ENCODE measurements around the gene STUB1.
A peak's percentile ranks its signal among the peaks of the same experiment; 100 is the strongest.

The STUB1 gene

DNA sequence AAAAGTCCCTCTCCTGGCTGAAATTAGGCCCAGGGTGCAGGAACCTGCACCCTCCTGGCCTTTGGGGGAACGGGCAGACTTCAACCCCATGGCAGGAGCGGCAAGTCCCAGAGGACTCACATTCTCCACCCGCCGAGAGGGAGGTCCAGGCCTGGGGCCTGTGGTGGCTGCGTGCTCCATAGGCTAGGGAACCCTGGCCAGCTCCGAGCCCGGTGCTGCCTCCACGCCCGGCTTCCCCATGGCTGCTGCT is 45.9 kb downstream of the STUB1 start:
- H3K4me3 ChIP-seq (ENCODE audit: low read depth, low read length): no peak overlapping the region
- TF ChIP-seq, protein P1, sequence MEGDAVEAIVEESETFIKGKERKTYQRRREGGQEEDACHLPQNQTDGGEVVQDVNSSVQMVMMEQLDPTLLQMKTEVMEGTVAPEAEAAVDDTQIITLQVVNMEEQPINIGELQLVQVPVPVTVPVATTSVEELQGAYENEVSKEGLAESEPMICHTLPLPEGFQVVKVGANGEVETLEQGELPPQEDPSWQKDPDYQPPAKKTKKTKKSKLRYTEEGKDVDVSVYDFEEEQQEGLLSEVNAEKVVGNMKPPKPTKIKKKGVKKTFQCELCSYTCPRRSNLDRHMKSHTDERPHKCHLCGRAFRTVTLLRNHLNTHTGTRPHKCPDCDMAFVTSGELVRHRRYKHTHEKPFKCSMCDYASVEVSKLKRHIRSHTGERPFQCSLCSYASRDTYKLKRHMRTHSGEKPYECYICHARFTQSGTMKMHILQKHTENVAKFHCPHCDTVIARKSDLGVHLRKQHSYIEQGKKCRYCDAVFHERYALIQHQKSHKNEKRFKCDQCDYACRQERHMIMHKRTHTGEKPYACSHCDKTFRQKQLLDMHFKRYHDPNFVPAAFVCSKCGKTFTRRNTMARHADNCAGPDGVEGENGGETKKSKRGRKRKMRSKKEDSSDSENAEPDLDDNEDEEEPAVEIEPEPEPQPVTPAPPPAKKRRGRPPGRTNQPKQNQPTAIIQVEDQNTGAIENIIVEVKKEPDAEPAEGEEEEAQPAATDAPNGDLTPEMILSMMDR (conservative IDR thresholded peaks at IDR 0.05; ENCODE audit: low read depth, low read length): no peak
- no peak for DNase-seq (ENCODE audit: low read depth)

DNA sequence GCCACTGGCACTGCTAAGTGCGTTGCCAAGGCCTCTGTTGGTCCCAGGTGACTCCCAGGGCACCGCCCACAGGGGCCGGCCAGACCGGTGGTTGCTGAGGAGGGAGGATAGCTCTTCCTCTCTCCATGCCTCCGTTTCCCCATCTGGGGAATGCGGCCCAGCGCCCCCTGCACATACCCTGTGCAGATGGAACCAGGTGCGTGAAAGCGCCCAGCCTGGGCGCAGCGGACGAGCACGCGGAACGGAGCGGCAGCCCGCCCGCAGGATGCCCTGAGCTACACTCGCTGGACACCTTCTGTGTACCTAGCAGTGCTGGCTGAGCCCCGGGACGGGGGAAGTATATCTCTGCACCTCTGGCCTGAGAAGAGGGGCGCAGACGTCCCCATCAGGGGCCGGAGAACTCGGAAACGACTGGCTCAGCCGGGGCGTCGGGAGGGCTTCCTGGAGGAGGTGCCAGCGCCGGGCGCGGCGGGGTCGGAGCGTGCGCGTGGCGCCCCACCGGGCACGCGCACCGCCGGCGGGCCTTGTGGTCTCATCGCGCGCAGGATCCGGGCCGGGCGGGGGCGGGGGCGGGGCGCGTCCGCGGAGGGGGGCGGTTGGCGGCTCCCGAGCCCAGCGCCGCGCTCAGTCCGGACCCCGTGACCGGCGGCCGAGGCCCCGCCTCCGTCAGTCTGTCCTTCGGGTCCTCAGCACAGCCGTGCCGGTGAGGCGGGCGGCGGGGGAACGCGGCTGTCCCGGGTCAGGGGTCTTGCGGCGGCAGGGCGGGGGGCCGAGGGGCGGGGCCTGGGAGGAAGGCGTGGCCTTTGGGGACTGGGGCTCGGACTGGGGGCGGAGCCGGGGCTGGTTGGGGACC is 46.5 kb downstream of the STUB1 start, which contains the start of the genes CCDC78 and HAGHL:
TSS of gene CCDC78 (minus strand) at position 6 of the 853 bp plus-strand sequence. CDS start 76 bp downstream, outside the sequence.
TSS of gene HAGHL (plus strand) at position 669 of the 853 bp plus-strand sequence. CDS start 404 bp downstream, outside the sequence.
- peak within 1 kb of the TSS; percentile 68 for H3K4me3 ChIP-seq (ENCODE audit: low read depth, low read length)
- peak; percentile 64 for DNase-seq (ENCODE audit: low read depth)
- TF ChIP-seq, protein P1 (conservative IDR thresholded peaks at IDR 0.05; ENCODE audit: low read depth, low read length): no peak

DNA sequence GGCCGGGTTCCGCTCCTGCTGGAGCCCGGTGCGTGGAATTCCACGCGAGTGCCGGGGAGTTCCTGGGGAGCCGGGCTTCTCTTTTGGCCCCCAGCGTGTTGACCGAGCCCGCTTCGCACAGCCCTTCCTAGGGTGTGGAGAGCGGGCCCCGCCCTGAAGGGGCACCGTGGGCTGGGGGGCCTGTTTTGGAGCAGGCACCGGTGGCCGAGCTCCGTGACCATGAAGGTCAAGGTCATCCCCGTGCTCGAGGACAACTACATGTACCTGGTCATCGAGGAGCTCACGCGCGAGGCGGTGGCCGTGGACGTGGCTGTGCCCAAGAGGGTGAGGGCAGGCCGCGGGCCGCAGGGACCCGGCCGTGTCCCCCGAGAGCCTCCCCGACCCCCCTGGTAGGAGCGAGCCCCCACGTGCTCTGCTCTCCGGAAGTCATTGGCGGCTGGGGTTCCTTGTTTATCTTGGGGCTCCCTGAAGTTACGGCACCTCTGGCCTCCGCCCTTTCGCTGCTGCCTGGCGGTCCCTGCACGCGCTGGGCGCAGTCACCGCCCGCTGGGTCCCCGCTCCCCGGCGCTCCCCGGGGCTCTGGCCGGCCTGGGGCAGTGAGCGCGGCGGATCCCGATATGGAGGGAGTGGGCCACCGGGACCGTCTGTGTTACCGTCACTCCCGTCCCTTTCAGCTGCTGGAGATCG is 47.2 kb downstream of the STUB1 start:
- TF ChIP-seq, protein P1 (conservative IDR thresholded peaks at IDR 0.05; ENCODE audit: low read depth, low read length): no peak
- H3K4me3 ChIP-seq (ENCODE audit: low read depth, low read length): peak overlapping the region; percentile 68
- DNase-seq (ENCODE audit: low read depth): no peak

DNA sequence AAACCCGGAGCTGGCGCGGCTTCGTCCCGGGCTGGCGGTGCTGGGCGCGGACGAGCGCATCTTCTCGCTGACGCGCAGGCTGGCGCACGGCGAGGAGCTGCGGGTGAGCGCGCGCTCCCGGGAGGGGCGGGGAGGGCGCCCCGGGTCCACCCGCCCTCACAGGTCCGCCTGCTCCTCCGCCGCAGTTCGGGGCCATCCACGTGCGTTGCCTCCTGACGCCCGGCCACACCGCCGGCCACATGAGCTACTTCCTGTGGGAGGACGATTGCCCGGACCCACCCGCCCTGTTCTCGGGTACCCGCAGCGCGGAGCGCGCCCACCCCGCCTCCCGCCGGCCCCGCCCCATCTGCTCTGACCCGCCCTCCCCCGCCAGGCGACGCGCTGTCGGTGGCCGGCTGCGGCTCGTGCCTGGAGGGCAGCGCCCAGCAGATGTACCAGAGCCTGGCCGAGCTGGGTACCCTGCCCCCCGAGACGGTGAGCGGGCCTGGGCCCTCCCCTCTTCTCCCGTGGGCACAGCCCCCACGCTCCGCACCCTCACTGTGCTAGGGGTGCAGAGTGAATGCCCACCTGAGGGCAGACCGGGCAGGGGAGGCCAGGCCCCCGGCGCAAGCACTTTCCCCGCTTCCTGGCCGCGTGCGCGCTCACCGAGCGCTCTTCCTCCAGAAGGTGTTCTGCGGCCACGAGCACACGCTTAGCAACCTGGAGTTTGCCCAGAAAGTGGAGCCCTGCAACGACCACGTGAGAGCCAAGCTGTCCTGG is 48.1 kb downstream of the STUB1 start:
- peak; percentile 86 for DNase-seq (ENCODE audit: low read depth)
- peak overlapping the region; percentile 68 for H3K4me3 ChIP-seq (ENCODE audit: low read depth, low read length)
- TF ChIP-seq, protein P1 (conservative IDR thresholded peaks at IDR 0.05; ENCODE audit: low read depth, low read length): no peak

DNA sequence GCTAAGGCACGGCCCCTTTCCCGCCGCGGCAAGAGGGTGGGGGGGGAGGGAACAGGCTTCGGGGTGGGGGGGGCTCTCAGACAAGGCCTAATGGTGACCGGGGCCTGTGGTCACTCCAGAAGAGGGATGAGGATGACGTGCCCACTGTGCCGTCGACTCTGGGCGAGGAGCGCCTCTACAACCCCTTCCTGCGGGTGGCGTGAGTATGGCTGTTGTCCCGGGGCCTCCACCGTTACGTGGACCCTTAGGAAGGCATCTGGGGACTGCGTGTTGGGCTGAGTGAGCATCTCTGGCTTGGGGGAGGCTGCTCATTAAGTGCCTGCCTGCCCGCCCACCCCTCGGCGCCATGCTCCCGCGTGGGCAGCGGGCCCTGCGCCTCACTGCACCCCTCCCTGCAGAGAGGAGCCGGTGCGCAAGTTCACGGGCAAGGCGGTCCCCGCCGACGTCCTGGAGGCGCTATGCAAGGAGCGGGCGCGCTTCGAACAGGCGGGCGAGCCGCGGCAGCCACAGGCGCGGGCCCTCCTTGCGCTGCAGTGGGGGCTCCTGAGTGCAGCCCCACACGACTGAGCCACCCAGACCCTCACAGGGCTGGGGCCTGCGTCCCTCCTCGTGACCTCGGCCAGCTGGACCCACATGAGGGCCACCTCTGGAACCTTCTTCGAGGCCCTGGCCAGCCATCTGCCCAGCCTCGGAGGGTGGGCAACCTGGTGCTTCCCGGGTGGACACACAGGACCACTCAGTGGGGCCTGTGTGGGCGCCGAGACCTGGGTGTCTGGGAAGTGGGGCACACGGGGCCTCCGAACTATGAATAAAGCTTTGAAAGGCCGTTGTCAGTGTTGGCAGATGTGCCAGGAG is 48.9 kb downstream of the STUB1 start:
- no peak for DNase-seq (ENCODE audit: low read depth)
- H3K4me3 ChIP-seq (ENCODE audit: low read depth, low read length): peak overlapping the region; percentile 68
- TF ChIP-seq, protein P1 (conservative IDR thresholded peaks at IDR 0.05; ENCODE audit: low read depth, low read length): no peak
